Activated CD4-positive, CD25-positive, alpha-beta regulatory T cell treated with anti-CD3 and anti-CD28 coated beads, Interleukin-2, amount 50 U/mL, for 24 hours (primary cell): ENCODE measurements around the gene CACNB2.

Source experiments
- ATAC-seq, 2 donors: fragments of 150-1000 bp; cut with Tn5 transposase; one replicate each; pipeline ENCODE4 v1.10.0; 2021; ENCODE audit warnings: mild to moderate bottlenecking in 1 of 2, moderate library complexity in 1 of 2

CACNB2 gene

DNA sequence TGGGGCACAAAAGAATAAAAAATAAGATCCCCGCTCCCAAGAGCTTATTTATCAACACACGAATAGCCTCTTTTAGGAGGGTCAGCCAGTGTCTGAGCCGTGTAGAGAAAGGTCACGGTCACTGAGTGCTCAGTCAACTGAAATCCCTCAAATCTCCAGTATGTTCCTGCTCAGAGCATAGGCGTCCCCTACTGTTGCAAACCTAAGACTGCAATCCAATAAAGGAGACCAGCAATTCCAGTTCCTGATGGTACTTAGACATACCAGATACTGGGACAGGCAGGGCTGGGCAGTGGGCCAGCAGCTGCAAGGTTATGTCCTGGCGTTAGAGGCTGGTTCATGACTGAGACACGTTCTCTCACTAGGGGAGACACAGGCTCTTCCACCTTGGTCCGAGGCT lies 93.6 kb downstream of the CACNB2 start:
- ATAC-seq = no peak

DNA sequence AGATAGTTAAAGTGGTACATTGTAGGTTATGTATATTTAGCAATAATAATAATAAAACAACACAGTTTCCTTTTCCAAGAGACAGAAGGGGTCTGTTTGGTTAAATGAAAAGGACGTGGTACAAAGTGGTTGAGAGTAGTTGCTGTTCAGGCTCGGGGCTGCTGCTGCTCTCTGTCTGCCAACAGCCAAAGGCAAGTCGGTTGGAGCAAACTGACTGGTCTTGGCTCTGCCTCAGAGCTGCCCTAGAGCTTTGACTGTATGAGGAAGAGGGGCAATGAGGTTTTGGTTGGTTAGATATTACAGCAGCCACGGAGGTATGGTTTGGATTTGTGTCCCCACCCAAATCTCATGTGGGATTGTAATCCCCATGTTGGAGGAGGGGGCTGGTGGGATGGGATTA lies 95.3 kb downstream of the CACNB2 start:
- ATAC-seq = no peak

DNA sequence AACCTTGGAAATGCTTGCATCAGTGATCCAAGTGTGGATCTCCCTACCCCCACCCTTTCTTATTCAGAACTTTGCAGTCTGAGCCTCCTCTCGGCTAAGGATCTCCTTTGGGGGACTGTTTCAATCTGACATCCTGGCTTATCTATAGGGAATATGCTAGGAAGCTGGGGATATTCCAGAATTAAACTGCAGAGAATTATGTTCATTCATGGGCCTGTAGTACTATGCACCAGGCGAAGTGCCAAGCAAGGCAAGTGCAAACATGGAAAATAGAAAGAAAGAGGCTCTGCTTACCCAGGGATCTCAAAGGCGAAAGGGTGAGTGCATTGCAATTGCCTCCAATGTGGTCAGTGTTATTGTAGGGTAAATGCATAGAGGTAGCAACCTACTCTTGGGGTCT lies 96.5 kb downstream of the CACNB2 start:
- ATAC-seq = no peak

DNA sequence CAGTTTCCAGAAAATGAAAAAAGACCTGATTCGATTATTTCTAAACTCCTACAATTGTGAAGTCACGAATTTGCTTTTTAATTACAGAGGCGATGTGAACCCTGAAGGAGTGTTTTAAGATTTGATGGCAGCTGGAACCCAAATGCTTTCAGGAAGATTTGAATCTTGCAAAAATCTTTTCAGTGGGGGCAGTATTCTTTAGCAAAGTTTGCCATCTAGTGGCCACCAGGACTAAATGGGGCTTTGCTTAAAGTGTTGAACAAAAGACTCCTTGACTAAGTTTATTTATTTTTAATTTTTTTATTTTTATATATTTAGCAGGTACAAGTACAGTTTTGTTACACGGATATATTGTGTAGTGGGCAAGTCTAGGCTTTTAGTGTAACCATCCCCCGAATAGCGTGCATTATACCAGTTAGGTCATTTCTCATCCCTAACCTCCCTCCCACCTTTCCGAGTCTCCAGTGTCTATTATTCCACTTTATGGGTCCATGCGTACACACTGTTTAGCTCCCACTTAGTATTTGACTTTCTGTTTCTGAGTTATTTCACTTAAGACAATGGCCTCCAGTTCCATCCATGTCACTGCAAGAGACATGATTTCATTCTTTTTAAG lies 98.8 kb downstream of the CACNB2 start:
- ATAC-seq = no peak

DNA sequence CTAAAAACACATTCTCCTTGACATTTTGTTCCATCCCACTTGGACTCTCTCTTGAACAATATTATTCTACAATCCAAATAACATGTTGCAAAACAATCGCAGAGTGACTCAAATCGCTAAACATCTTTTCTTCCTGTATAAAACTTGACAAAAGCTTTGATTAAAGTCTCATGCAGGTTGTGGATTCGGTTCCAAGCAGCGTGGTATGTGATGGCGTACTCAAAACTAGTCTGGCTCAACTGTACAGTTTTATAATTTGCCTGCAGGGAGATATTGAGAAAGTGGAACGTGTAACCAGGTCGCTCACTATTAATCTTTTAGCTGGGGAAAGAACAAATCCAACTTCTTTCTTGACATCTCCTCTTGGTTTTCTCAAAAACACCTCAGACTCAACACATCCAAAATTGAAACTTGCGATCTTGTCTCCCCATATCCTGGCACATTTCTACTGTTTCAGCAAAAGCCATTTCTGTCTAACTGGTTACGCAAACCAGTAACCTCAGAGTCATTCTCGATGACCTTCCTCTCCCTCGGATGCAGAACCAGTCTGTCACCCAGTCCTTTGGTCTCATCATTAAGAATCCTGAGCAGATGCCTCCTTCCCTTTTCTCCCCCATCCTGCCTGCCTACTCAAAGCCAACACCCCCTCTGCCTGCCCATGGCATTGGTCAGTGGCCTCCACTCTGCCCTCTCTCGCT lies 100.1 kb downstream of the CACNB2 start:
- ATAC-seq = no peak

DNA sequence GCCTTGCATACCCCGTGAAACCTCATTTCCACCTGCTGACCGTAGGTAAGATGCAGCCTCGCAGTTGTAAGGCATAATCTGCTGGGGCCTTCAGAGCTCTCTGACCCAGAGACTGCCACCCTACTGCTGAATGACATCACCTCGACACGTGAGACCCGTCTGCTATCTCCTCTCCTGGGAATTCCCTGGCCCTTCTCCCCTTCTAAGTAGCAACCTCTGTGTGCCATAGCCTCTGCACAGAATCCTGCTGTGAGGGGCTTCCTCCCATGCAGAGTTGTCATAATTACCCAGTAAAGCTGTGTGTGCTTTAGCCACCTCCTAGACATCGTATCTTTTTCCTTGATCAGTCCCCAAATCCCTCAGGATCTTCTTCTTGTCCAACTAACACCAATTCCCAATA lies 106.7 kb downstream of the CACNB2 start:
- no peak for ATAC-seq

DNA sequence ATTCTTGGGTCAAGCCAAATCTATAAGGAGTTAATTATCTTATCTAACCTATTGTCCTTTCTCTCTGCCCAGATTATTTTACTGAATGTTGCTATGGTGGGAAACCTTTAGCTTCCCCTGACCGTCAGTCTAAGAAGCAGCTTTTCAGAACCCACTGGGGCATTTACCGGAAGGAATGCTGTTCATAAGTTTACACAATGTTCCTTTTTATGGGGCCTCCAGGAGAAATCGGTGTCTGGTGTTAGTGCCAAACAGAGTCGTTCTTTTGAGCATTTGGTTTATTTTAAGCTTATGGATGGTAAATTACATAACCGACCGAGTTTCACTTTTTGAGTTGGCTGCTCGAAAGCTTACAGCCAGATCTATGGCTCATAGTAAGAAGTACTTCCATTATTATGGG lies 111.9 kb downstream of the CACNB2 start:
- ATAC-seq = no peak

DNA sequence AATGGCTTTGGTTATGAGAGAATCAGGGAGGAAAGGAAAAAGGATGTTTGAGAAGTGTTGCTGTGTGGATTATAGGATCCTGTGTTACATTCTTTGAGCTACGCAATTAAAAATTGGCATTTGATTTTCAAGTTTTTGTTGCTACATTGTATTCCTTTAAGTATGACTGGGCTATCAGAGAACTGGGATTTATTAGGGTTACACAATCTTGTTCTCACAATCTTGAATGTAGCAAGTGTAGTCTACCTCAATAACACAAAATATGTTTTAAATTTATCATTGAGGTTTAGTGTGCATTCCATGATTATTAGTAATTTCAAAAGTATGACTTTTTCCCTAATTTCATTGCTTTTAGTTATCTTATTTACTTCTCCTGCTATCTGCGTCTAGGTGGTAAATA lies 113.9 kb downstream of the CACNB2 start:
- ATAC-seq = no peak

DNA sequence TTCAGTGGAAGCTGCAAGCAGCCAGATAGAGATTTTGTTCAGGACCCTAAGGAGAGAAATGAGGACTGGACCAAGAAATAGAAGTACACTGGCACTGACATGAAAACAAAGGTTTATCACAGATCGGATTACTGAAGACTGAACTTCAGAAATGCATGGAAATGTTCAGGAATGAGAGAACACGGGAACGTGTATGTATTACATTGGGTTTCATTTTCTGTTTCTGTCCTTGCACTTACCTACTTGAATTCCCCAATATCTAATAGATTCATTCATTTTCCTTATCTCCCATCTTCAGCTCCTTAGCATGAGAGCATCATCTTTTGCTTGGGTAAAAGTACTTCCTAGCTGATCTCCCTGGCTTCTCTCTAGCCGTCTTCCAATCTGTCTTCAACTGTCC lies 114.5 kb downstream of the CACNB2 start:
- no peak for ATAC-seq

DNA sequence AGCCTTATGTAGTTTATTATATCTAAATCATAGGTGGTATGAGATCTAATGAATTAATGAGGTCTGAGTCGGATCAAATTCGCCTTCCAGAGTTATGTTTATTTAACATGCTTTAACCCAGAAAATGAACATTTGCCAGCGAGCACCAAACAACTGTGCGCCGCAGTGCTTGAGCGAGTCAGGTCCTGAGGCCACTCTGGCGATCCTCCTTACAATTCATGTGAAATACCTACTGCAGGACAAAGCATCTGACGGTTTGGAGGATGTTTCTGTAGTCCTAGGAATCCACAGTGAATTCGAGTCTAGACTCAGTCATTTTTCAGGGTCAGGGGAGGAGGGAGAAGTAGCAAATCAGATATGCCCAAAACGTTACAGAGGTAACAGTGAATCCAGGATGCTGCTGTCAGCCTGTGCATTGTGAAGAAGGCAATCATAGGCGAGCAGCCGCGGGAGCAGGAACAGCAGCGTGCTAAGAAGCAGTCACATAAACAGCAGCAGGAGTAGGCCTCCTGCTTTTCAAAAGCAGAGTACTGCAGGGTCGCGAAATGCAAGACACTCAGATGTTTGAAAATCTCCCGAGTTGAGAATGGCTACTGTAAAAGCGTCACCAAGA lies 120.2 kb downstream of the CACNB2 start:
- no peak for ATAC-seq

DNA sequence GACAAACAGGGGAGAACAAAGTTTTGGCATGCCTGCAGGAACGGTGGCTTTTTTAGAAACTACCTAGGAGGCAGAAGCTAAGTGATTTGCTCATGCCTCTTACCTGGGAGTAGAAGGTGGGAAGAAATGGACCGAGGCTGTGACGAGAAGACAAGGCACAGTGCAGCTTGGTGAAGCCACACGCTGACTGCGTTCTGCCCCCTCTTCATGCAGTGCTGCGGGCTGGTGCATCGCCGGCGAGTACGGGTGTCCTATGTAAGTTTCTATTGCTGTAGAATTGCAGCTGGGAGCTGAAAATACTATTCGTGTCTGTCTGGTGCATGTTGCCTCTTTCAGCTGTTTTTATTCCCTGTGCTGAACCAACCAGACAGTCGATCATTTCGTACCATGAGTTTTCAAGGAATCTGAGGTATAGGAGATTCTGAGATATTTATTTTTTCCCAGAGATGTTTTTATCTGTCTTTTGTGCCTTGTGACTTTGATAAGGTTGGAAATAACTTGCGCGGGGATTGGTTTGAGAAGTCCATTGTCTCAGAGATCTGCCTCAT lies 120.9 kb downstream of the CACNB2 start:
- ATAC-seq = no peak

DNA sequence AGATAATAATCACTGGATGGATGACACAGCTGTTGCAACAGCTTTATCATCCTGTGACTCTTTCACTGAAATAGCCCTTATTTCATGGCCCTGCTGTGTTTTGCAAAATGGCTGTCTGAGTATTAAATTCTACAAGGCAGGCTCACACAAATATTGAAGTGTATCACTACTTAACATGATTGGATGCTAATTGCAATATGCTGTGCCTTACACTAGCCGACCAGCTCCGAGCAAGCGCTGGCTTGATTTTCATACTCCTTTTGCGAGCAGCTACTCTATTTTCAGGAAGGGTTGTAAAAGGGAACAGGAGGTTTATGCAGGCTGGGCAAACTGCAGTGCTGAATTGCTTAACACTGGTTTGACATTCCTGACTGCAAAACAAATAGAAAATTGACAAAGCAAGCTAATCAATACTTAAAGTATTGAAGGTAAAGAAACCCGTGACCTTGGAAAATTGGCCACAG lies 121.6 kb downstream of the CACNB2 start:
- ATAC-seq = no peak

DNA sequence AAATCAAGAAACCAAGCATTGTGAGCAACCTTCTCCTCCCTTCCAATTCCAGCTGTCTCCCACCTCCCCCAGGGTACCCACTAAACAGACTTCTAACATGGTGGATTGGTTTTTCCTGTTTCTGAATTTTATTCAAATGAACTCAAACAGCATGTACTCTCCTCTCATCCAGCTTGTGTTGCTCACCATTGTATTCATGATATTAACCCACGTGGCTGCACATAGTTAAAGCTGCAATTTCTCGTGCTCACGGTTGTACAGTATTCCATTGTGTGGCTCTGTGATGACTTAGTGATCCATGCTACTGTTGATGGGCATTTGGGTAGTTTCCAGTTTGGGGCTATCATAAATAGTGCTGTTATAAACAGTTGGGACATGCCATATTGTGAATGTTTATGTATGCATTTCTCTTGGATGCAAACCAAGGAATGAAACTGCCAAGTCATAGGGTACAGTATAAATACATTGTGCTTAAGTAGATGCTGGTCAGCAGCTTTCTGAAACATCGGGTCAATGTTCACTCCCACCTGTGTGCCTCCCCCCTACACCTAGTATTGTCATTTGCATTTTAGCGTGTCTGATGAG lies 124.3 kb downstream of the CACNB2 start:
- no peak for ATAC-seq

DNA sequence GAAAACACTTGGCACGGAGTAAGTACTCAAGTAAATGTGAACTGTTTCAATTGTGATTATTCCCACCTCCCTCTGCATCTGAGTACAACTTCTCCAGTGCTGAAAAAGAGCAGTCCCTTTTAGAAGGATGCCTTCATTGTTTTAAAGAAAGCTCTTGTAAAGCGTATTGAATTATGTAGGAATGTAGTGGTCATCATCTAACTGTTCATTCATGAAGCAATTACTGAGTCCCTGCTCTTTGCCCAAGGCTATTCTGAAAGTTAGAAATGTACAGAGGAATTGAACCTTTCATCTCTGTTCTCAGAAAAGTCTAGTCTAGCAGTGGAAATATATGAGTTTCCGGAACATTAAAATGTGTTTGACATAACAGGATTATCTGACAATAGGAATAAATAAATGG lies 127.8 kb downstream of the CACNB2 start:
- ATAC-seq = no peak

DNA sequence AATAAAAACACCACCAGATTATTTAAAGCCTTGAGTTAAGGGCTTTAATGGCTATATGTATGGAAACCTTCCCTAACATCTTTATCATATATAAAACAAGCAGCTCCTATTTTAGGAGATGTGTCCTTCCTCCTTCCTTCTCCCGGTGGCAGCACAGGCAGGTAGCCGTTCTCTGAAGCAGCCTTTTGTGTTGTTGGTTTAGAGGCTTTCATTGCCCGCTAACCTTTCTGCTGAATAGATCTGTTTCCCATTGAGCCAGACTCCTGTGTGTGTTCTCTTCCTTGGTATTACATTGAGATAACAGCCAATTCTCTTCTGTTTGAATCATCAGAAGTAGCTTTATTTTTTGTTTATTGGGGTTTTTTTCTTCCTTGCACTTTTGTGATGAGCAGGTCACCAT lies 131.3 kb downstream of the CACNB2 start:
- no peak for ATAC-seq

DNA sequence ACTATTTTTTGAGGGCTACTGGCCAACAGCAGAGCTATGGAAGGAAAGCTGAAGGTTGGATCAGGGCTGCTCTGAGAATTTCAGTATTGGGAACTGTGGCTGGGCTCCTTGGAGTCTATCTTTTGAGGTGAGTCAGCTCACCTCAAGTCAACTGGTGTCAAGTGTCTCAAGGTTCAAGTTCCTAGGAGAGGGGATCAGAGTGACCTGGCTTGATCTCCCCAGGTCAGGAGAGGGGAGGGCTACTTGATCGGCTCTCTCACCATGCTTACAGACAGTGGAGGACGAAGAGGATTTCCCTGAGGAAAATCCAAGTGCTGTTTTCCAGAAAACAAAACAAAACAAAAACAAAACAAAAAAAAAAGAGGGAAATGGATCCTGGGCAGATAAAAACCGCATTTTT lies 132.8 kb downstream of the CACNB2 start:
- ATAC-seq = no peak

DNA sequence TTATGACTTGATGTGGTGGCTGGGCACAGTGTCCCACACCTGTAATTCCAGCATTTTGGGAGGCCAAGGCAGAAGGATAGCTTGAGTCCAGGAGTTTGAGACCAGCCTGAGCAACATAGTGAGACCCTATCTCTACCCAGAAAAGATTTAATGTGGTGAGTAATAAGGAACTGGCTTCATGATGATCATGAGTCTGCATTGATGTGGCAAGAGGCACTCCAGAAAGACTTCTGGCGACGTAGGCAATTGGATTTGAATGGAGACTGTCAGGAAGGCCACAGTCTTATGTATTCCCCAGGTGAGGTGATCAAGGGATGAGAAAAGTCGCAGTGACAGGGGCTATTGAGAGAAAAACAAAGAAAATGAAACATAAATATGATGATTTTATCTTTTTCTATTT lies 138.0 kb downstream of the CACNB2 start:
- no peak for ATAC-seq

DNA sequence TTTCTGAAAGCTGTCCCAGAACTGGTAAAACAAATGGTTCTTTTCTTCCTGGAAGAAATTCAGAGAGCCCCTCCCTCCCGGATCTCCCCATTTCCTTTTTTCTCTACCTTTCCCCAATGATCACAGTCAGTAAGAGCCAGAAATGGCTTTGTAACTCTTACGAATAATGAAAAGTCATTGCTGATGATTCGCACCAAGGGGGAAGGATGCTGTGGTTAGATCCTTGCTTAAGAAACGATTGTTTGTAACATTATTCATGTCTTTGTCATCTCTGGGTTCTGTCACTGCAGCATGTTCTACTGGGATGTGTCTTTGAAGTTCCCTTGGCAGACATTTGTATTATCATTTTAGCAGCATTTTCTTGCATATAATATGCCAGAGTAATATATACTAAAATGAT lies 138.9 kb downstream of the CACNB2 start:
- ATAC-seq = no peak

DNA sequence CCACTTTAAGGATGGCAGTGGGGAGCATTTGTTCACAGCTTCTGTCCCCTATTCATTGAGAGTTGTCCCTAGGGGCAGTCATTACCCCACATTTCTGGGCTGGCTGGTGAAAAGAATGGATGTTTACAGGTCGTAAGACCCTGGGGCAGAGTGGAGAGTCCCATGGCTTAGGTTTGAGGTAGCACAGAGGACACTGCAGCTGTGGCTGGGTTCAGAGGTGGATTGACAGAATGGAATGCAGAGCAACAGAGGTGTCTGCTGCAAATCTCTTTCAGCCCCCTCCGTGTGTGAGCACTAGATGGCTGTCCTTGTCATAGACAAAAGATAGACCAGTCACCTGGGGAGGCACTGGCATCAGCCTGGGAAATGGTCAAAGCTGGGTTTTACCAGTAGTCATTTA lies 141.9 kb downstream of the CACNB2 start:
- ATAC-seq = no peak

DNA sequence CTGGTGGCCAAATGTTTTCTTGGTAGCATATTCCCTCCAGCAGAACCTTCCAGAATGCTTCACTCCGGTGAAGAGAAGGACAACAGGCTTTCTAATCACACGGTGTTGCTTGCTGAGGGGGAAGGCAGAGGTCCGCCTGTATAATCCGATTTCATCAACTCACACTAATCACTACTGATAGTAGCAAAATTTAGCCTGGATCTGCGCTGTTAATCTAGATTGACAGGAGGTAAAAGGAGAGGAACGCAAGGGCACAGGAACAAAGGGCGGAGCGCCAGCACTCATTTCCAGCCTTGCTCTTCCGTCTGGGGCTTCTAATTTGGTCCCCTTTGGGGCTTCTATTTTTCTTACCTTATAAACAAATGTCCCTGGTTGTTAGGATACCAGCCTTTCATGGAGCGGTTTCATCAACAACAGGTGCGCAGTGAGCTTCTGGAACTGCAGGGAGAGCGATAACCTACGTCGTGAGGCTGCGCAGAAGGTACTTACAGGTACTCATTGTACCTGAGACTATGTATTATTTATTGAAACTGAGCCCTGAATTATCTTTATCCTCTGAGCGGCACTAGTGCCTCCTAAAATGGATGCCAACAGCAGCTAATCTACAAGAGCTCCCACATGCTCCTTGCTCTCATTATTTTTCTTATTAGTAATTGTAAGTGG lies 150.6 kb downstream of the CACNB2 start:
- ATAC-seq = no peak

DNA sequence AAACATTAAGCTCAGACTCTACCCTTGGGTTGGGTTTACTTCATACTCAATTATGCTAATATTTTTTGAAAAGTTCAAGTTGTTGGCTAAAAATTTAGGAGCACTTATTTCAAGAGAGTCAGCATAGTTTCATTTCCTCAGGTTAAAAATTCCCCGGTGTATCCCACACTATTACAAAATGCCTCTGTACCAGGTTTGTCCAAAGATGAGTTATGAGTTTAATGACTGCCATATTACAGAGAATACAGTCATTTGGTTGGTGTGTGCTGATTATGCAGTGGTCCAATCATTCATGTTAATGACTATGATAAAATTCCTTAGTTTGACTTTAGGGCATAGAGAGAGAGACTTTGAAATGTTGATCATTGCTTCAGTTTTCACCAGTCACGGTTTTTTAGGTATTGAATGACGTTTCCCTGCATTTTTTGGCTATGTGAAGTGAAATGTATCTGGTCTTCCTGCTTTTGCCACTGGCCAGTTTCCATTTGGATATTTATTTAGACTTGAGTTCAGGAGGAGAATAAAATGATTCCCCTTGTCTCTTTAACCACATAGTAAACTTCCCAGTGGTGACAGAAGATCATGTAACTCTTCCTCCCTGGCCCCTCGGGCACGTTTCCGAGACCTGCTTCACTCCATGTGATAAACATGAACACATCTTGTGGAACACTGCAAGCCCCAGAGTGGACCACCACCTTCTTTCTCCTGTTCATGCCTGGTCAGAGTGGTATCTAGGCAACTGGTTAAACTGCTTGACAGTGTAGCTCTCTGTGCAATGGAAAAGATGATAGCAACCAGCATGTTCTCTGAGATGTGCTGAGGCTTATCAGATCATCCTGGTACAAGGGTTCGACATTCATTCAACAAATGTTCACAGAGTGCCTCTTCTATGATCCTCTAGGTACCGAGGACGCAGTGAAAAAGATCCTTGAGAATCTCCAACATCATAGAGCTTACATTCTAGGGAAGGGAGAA lies 153.6 kb downstream of the CACNB2 start:
- ATAC-seq = peak in 1 of 2 donors; percentile 10

DNA sequence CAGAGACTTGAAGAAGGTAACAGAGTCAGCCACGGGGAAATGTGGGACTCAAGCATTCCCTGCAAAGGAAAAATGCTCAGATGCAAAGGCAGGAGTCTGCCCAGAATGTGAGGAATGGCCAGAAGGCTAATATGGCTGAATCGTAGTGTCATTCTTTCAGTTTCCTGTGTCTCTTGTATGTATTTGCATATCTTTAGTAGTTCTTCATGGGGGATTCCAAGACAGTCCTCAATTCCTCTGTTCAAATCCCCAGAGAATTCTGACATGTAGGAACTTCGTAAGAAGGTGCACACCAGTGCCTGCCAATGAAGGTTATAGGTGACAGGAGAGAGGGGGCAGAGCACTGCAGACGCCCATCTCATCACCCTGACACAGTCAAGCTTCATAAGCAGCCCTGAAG lies 154.4 kb downstream of the CACNB2 start:
- ATAC-seq = no peak
